ENCODE results near the gene SLC16A10. TPM values are rescaled to one million over a fixed set of nuclear protein-coding genes. Genes with fewer than 3 reads are reported as not detected.

The SLC16A10 gene
- total RNA-seq, 1 experiment from 2014 or later, result 0.18 TPM

DNA sequence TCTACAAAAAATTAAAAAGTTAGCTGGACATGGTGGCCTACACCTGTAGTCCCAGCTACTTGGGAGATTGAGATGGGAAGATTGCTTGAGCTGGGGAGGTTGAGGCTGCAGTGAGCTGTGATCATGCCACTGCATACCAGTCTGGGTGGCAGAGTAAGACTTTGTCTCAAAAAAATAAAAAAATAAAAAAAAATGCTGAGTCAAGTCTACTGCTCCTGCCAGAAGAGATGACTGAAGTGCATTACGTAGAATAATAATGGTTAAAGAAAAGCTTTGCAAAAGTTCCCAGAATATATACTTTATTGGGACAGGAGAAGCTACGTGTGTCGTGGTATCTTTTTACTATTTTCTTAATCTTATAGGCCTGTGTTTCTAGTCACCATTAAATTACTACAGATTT is 125.3 kb downstream of the SLC16A10 start:
- intact Hi-C loops (cut with micrococcal nuclease; ENCODE audit: unreplicated experiment) (loop anchor here (5.0 kb wide), 1 partner anchor 200 kb away; no protein-coding TSS in a partner anchor), in situ Hi-C loops (cut with HindIII; ENCODE audit: low pct_unique_long_range_greater_than_20kb, low sequenced_read_pairs) (no loop called here)
- H3K36me3 ChIP-seq (ENCODE audit: control insufficient read depth, insufficient read depth, low read length), result no peaks in the 10 kb centered on the region
- ChIA-PET CTCF (no interaction called here), POLR2A (no interaction called here)
- TF ChIP-seq POLR2AphosphoS5 (IDR thresholded peaks at IDR 0.05; ENCODE audit: low read depth, low read length) (no peak), TCF7L2 (IDR thresholded peaks at IDR 0.05; ENCODE audit: low read depth, low read length) (no peak), SIN3A (IDR thresholded peaks at IDR 0.05; ENCODE audit: borderline replicate concordance, insufficient read depth, low read depth, low read length) (no peak)
- TF ChIP-seq, protein P1, sequence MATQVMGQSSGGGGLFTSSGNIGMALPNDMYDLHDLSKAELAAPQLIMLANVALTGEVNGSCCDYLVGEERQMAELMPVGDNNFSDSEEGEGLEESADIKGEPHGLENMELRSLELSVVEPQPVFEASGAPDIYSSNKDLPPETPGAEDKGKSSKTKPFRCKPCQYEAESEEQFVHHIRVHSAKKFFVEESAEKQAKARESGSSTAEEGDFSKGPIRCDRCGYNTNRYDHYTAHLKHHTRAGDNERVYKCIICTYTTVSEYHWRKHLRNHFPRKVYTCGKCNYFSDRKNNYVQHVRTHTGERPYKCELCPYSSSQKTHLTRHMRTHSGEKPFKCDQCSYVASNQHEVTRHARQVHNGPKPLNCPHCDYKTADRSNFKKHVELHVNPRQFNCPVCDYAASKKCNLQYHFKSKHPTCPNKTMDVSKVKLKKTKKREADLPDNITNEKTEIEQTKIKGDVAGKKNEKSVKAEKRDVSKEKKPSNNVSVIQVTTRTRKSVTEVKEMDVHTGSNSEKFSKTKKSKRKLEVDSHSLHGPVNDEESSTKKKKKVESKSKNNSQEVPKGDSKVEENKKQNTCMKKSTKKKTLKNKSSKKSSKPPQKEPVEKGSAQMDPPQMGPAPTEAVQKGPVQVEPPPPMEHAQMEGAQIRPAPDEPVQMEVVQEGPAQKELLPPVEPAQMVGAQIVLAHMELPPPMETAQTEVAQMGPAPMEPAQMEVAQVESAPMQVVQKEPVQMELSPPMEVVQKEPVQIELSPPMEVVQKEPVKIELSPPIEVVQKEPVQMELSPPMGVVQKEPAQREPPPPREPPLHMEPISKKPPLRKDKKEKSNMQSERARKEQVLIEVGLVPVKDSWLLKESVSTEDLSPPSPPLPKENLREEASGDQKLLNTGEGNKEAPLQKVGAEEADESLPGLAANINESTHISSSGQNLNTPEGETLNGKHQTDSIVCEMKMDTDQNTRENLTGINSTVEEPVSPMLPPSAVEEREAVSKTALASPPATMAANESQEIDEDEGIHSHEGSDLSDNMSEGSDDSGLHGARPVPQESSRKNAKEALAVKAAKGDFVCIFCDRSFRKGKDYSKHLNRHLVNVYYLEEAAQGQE (IDR thresholded peaks at IDR 0.05; ENCODE audit: insufficient read depth in 1 of 2, low read depth in 2 of 2, low read length in 1 of 2), result no peak
- TF ChIP-seq, protein P2, sequence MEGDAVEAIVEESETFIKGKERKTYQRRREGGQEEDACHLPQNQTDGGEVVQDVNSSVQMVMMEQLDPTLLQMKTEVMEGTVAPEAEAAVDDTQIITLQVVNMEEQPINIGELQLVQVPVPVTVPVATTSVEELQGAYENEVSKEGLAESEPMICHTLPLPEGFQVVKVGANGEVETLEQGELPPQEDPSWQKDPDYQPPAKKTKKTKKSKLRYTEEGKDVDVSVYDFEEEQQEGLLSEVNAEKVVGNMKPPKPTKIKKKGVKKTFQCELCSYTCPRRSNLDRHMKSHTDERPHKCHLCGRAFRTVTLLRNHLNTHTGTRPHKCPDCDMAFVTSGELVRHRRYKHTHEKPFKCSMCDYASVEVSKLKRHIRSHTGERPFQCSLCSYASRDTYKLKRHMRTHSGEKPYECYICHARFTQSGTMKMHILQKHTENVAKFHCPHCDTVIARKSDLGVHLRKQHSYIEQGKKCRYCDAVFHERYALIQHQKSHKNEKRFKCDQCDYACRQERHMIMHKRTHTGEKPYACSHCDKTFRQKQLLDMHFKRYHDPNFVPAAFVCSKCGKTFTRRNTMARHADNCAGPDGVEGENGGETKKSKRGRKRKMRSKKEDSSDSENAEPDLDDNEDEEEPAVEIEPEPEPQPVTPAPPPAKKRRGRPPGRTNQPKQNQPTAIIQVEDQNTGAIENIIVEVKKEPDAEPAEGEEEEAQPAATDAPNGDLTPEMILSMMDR (IDR thresholded peaks at IDR 0.05), result no peak
- no peak overlapping the region for H3K27ac ChIP-seq (ENCODE audit: low read length)
- ATAC-seq (no peak), DNase-seq (ENCODE audit: low read depth, low spot score) (no peak)
- BruUV-seq (replicated peaks), result no TSS peak
- H3K4me1 ChIP-seq (ENCODE audit: control insufficient read depth, insufficient read depth, low read length), result no peaks in the 10 kb centered on the region
- H3K9me3 ChIP-seq (ENCODE audit: control insufficient read depth, insufficient read depth, low read depth, low read length), result no peaks in the 10 kb centered on the region
- H3K4me3 ChIP-seq (ENCODE audit: low read depth in 2 of 2, low read length in 2 of 2), result no peak overlapping the region
- no peaks in the 10 kb centered on the region for H3K27me3 ChIP-seq (ENCODE audit: control insufficient read depth, insufficient read depth, low read length)

DNA sequence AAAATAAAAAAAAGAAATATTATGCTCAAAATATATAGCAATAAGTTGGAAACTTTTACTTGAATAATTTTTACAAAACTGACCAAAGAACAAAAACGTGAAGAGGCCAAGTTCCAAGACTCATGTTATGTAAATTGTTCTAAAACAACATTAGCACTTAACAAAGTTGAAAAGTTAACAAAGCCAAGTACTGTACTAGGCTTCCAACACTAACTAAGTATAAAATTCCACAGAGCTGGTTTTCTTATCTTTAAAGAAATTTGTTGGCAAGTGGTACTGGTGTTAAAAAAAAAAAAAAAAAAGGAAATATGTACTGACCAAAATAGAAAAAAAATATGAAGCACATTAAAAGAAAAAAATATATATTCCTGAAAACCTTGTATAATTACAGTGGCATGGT is 127.8 kb downstream of the SLC16A10 start:
- Histone ChIP-seq H3K27me3 (ENCODE audit: control insufficient read depth, insufficient read depth, low read length) (peaks cover under 1% of the 10 kb centered on the region; the same call in 1 of the 2 replicates), H3K4me3 (ENCODE audit: low read depth in 2 of 2, low read length in 2 of 2) (no peak overlapping the region), H3K9me3 (ENCODE audit: control insufficient read depth, insufficient read depth, low read depth, low read length) (no peaks in the 10 kb centered on the region), H3K36me3 (ENCODE audit: control insufficient read depth, insufficient read depth, low read length) (no peaks in the 10 kb centered on the region), H3K27ac (ENCODE audit: low read length) (no peak overlapping the region), H3K4me1 (ENCODE audit: control insufficient read depth, insufficient read depth, low read length) (no peaks in the 10 kb centered on the region)
- DNase-seq (ENCODE audit: low read depth, low spot score) (no peak), ATAC-seq (no peak)
- no TSS peak for BruUV-seq (replicated peaks)
- TF ChIP-seq SIN3A (IDR thresholded peaks at IDR 0.05; ENCODE audit: borderline replicate concordance, insufficient read depth, low read depth, low read length) (no peak), TCF7L2 (IDR thresholded peaks at IDR 0.05; ENCODE audit: low read depth, low read length) (no peak), POLR2AphosphoS5 (IDR thresholded peaks at IDR 0.05; ENCODE audit: low read depth, low read length) (no peak)
- TF ChIP-seq, protein P1 (IDR thresholded peaks at IDR 0.05; ENCODE audit: insufficient read depth in 1 of 2, low read depth in 2 of 2, low read length in 1 of 2), result no peak
- TF ChIP-seq, protein P2 (IDR thresholded peaks at IDR 0.05), result no peak
- intact Hi-C loops (cut with micrococcal nuclease; ENCODE audit: unreplicated experiment) (no loop called here), in situ Hi-C loops (cut with HindIII; ENCODE audit: low pct_unique_long_range_greater_than_20kb, low sequenced_read_pairs) (no loop called here)
- ChIA-PET POLR2A (no interaction called here), CTCF (no interaction called here)
